Stomach (tissue), 9 donors: ENCODE measurements around the gene CD84. TPM values are rescaled to one million over a fixed set of nuclear protein-coding genes. Genes with fewer than 3 reads are reported as not detected.

Source experiments
- DNase-seq, 2 donors: peaks; one replicate each; pipeline versions ENCODE4 v3.0.0 to v3.0.0-alpha.2; 2013 to 2019
- H3K27ac ChIP-seq, 5 donors: fragments of 200-600 bp in 4 of 5; sonication (generic) in 4 of 5; one replicate each; pipeline ENCODE4 v1.5.1; 2013 to 2019; ENCODE audit warnings: mild to moderate bottlenecking in 1 of 5, moderate library complexity in 1 of 5
- H3K27me3 ChIP-seq, 3 donors: fragments of 200-600 bp; sonication (generic); one replicate each; pipeline ENCODE4 v1.5.1; 2017 to 2019; ENCODE audit warnings: mixed run types in 1 of 3
- H3K36me3 ChIP-seq, 4 donors: fragments of 200-600 bp; sonication (generic); 1 replicate in 3 of 4; 2 replicates in 1 of 4; pipeline ENCODE4 v1.5.1; 2016 to 2019
- H3K4me1 ChIP-seq, 4 donors: fragments of 200-600 bp; sonication (generic); one replicate each; pipeline ENCODE4 v1.5.1; 2016 to 2019
- H3K4me3 ChIP-seq, 4 donors: fragments of 200-600 bp; sonication (generic) in 3 of 4; one replicate each; pipeline ENCODE4 v1.5.1; 2016 to 2019; ENCODE audit warnings: mild to moderate bottlenecking in 1 of 4
- H3K9me3 ChIP-seq, 4 donors: fragments of 200-600 bp; sonication (generic); one replicate each; pipeline ENCODE4 v1.5.1; 2016 to 2019
- CTCF ChIP-seq, 7 experiments: fragments of 450-650 bp in 4 of 7; fragments of 200-600 bp in 3 of 7; sonication (generic) in 3 of 7; IDR thresholded peaks; one replicate each; pipeline ENCODE4 v1.5.1; 2016 to 2019; ENCODE audit warnings: antibody characterized with exemption in 7 of 7, control low read depth in 2 of 7, mild to moderate bottlenecking in 1 of 7
- EP300 ChIP-seq: sonication (generic); formaldehyde crosslinking; IDR thresholded peaks from one replicate; pipeline ENCODE4 v1.6.1; 2017; ENCODE audit warnings: antibody characterized with exemption
- POLR2A ChIP-seq, 4 donors: fragments of 450-650 bp; IDR thresholded peaks; one replicate each; pipeline ENCODE4 v1.6.1; 2016; ENCODE audit warnings: antibody characterized with exemption in 4 of 4, control low read depth in 2 of 4, mild to moderate bottlenecking in 1 of 4, moderate library complexity in 1 of 4
- POLR2AphosphoS5 ChIP-seq, 3 donors: sonication (generic); formaldehyde crosslinking; IDR thresholded peaks; one replicate each; pipeline ENCODE4 v1.6.1; 2016; ENCODE audit warnings: antibody characterized with exemption in 3 of 3
- WGBS, 5 donors: extraction: QIAGEN DNeasy Blood & Tissue Kit in 3 of 5; methylation state at CpG; one replicate each; pipeline versions ENCODE4 v1.1.5 to v1.1.7; 2013 to 2018; 5-methylcytosine and 5-hydroxymethylcytosine counted together
- intact Hi-C: fragments of 100-400 bp; cut with DNase I; formaldehyde crosslinking; loops from one replicate; pipeline ENCODE4 v1.15.1; 2023; ENCODE audit warnings: low total_unique reads
- polyA plus RNA-seq, 3 donors: library from polyadenylated mRNA; stranded (reverse); fragments of 200-250 nt; gene quantifications; one replicate each; pipeline ENCODE4 v1.2.3, GENCODE V29; 2013
- total RNA-seq, 5 donors: library from RNA; depleted of rRNA; stranded (reverse); fragments of >200 nt; gene quantifications; one replicate each; pipeline versions ENCODE4 v1.1.0 to v1.2.3, GENCODE V29; 2014 to 2016
- donor health status: healthy with polysubstance abuse.
- donor health status: Bipolar disorder and iron deficiency.
- donor health status: healthy.

Gene CD84
- total and polyA plus RNA-seq, 8 donors: 0.23 to 7.6 (median 1.7) TPM

- no peak for TF ChIP-seq POLR2A (IDR thresholded peaks at IDR 0.05)
- no peak for TF ChIP-seq EP300
- no peak for TF ChIP-seq CTCF (IDR thresholded peaks at IDR 0.05)
- TF ChIP-seq POLR2AphosphoS5 (IDR thresholded peaks at IDR 0.05): no peak
- WGBS, 5 donors: 26 to 54% (median 39%) methylated on average over 2 of the region's 2 CpGs
Observed at GRCh38 chr1:160552425-160552824, 26.9 kb downstream of the CD84 start.

GRCh38 chr1:160550572-160551034, 28.7 kb downstream of the CD84 start:
- no peak for TF ChIP-seq EP300
- no peak for TF ChIP-seq POLR2A (IDR thresholded peaks at IDR 0.05)
- TF ChIP-seq CTCF (IDR thresholded peaks at IDR 0.05): no peak
- no peak for TF ChIP-seq POLR2AphosphoS5 (IDR thresholded peaks at IDR 0.05)
- Histone ChIP-seq H3K4me1 (peaks cover 0 to 4% (median 2%) of the 10 kb centered on the region in 4 donors), H3K36me3 (peaks cover 0 to 5% (median 0%) of the 10 kb centered on the region in 4 donors), H3K27me3 (no peaks in the 10 kb centered on the region), H3K4me3 (no peak overlapping the region), H3K9me3 (no peaks in the 10 kb centered on the region), H3K27ac (no peak overlapping the region)
- intact Hi-C loops: no loop called here
- 72 to 87% (median 79%) methylated on average over 6 of the region's 6 CpGs for WGBS, 5 donors
- no peak for DNase-seq

More at GRCh38 chr1:160552425-160552824, 26.9 kb downstream of the CD84 start:
- H3K27ac ChIP-seq: no peak overlapping the region
- peaks cover 0 to 4% (median 2%) of the 10 kb centered on the region in 4 donors for H3K4me1 ChIP-seq
- no peaks in the 10 kb centered on the region for H3K9me3 ChIP-seq
- no peak overlapping the region for H3K4me3 ChIP-seq
- no peak for DNase-seq
- intact Hi-C loops: no loop called here
- peaks cover 0 to 5% (median 0%) of the 10 kb centered on the region in 4 donors for H3K36me3 ChIP-seq
- H3K27me3 ChIP-seq: no peaks in the 10 kb centered on the region

- Histone ChIP-seq H3K4me1 (peaks cover 0 to 4% (median 2%) of the 10 kb centered on the region in 4 donors), H3K27ac (no peak overlapping the region), H3K27me3 (no peaks in the 10 kb centered on the region), H3K4me3 (no peak overlapping the region), H3K9me3 (no peaks in the 10 kb centered on the region), H3K36me3 (peaks cover 0 to 5% (median 0%) of the 10 kb centered on the region in 4 donors)
- no peak for TF ChIP-seq POLR2AphosphoS5 (IDR thresholded peaks at IDR 0.05)
- TF ChIP-seq POLR2A (IDR thresholded peaks at IDR 0.05): no peak
- no peak for TF ChIP-seq CTCF (IDR thresholded peaks at IDR 0.05)
- TF ChIP-seq EP300: no peak
- DNase-seq: no peak
- intact Hi-C loops: no loop called here
- WGBS, 5 donors: 79 to 94% (median 92%) methylated on average over 3 of the region's 3 CpGs
Observed at GRCh38 chr1:160549665-160550006, 29.7 kb downstream of the CD84 start.

GRCh38 chr1:160548960-160549664, 30.2 kb downstream of the CD84 start:
- peaks cover 0 to 4% (median 2%) of the 10 kb centered on the region in 4 donors for H3K4me1 ChIP-seq
- 45 to 61% (median 53%) methylated on average over 5 of the region's 5 CpGs for WGBS, 5 donors
- intact Hi-C loops: no loop called here
- no peaks in the 10 kb centered on the region for H3K9me3 ChIP-seq
- H3K36me3 ChIP-seq: peaks cover 0 to 5% (median 0%) of the 10 kb centered on the region in 4 donors
- H3K27me3 ChIP-seq: no peaks in the 10 kb centered on the region
- TF ChIP-seq EP300 (no peak), POLR2AphosphoS5 (IDR thresholded peaks at IDR 0.05) (no peak), CTCF (IDR thresholded peaks at IDR 0.05) (no peak), POLR2A (IDR thresholded peaks at IDR 0.05) (no peak)
- H3K27ac ChIP-seq: no peak overlapping the region
- peak in 1 of 2 donors; percentile 49 for DNase-seq
- H3K4me3 ChIP-seq: no peak overlapping the region
